T follicular helper cell (primary cell): Measurements from ENCODE around the gene GPRIN2.

ENCODE experiments used
- DNase-seq: peaks from one replicate; pipeline ENCODE4 v3.0.0-alpha.2; 2020; ENCODE audit warnings: low read depth

Gene GPRIN2

GRCh38 chr10:46549171-46550075 lies 7.0 kb downstream of the GPRIN2 start:
- no peak for DNase-seq

DNA sequence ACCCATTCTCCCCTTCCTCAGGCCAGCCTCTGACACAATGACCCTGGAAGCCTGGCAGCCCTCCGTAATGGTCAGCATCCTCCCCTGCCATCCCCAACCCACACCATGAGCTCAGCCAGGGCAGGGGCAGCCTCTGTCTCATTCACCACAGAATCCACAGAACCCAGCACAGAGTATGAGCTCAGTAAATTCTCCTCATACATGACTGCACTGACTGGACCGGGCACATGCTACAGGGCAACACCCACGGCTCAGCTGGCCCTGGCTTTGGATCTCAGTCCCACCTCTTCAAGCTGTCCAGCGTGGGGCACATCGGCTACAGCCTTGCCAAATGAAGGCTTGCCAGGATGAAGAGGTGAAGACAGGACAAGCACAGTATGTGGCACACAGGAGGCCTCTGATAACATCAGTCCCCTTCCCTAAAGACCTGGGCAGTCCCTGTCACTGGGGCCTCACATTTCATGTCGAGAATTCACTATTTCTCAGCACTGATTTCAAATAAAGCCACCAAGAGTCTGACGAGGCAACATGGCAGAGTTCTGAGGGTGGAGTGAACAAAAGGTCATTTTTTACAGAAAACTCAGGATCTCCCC lies 7.9 kb downstream of the GPRIN2 start:
- DNase-seq: no peak

DNA sequence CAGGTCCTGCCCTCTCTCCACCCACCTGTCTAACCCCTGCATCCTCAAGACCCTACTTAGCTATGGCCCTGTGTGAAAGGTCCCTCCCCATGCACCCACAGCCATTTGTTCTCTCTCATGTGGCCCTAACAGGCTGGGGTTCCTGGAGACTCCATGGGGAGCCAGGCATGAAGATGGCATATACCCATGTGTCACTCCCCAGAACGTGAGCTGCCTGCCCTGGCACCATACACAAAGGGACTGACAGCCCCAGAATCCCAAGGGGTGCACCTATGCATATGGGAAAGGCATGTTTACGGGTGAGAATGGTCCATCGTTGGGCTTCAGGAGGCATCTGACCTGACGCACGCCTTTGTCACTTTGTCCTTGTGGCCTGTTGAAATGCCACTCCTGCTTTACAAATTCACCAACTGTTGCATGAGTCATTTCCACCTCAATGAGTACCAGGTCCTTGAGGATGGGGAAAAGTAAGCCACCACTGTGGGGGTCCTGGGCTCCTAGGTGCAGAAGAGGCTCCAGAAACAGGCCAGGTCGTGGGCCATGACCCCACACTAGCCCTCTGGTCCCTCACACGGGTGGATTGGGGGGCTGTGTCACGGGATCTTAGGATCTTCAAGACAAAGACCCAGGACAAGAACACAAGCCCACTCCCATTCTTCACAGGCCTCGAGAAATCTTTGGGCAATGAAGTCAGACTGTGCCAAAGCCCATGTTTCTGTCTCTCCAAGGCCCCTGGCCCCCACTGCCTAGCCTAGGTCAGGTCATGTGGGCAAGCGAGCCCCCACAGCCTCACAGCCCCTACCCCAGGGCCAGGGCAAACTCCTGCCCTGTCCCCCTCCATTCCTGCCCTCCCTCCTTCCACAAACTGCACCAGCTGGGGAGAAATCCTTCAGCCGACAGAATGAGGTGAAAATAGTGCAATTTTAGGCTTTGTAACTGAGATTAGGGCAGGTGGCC lies 8.6 kb downstream of the GPRIN2 start:
- DNase-seq: no peak

DNA sequence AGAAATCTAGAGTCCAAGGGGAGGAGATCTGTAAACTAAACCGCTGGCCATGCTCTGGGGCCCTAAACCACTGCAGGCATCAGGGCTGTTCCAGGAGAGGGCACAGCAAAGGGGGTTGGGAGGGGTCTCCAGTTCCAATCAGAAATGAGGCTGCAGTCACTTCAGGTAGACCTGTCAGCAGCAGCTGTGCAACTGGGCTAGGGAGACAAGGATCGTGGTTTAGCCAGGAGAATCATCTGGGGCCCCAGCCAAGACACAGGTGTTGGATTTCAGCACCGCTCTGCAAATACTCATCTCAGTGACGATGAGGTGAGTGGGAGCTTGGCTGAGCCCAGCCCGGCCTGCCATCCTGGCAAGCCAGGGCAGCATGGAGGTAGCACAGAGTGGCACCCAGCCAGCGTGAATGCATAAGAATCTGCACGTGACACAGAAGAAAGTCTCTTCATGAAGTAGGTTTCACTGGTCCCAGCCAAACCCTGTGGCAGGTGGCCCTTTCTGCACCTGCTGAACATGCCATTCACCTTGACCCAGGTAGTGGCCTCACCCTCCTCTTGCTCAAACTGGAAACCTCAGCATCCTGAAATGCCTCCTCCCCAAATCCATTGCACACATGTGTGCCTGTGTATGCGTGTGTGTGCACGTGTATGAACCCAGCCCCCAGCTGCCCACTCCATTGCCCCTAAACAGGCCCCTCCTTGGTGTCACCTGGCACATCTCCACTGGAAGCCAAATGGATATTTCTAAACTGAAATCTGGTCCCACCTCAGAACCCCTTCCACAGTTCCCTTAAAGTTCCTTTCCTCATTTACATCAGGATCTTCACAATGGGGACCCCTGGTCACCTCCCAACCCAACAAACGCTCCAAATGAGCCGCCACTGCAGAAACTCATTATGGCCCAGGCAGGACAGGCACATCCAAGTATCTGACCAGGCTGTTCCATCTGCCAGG lies 9.6 kb downstream of the GPRIN2 start:
- DNase-seq: no peak

- no peak for DNase-seq
Observed at GRCh38 chr10:46545861-46546590, 10.4 kb downstream of the GPRIN2 start.

DNA sequence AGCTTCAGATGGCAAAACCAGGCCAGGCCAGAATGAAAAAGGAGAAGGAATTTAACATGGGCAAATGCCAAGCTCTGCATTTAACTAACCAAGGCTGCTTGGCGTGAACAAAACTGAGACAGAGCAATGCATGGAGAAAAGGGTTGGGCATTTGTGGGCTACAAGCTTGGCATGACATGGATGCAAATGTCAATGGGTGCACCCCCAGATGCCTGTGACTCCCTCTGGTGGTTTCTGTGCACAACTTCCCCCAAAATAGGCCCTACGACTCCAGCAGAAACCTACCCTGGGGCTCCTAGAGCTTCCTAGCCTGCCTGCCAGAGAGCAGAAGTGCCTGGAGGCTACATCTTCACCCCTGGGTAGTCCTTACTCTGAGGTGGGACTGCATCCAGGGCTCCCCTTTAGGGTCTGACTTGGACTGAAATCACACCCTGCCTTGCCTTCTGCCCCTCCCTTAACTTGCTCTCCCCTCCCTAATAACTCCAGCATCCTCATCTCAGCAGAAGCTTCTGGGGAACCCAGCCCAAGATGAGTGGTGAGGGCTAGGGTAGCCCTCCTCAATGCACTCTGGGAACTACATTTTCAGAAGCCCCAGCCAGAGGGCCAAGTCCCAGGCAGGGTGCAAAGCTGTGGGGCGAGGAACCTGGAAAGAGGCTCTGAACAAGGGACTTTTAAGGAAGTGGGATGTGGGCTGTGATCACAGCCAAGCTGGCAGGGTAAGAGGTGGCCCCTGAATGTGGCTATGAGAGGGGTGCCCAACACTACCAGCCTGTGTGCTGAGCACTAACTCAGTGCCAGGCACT lies 11.3 kb downstream of the GPRIN2 start:
- no peak for DNase-seq

GRCh38 chr10:46543466-46544377 lies 12.7 kb downstream of the GPRIN2 start:
- no peak for DNase-seq

DNA sequence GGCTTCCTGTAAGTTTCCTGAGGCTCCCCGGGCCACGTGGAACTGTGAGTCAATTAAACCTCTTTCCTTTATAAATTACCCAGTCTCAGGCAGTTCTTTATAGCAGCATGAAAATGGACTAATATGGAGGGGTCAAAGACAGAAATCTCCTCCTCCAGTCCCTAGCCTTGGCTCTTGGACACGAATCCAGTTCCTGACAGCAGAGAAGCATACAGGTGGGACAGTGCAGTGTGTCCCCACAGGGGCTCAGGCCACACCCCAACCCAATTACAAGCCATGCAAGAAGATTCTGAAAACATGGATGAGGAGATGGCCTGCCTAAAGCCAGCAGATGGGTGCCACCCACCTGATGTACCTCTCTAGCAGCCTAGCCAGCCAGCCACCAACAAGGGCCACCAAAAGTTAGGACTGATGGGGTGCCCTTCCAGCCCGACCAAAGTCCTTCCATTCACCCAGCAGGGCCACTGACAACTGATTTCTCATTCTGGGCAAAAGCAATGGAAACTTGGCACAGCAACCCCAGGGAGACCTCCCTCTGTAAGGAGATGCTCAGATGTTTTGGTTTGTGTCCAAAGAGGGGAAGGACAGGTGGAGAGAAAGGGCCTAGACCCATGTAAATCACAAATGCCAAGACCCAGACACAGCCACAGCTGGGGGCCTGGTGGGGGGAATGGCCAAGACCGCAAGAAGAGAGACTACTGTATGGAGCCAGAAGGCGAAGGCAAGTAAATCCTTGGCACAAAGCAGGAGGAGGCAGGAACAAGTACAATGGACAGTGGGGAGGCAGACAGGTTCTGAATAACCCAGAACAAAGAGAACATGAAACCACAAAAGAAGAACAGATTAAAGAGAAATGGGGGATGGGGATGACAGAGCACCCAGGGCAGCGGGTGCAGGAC lies 13.6 kb downstream of the GPRIN2 start:
- no peak for DNase-seq

GRCh38 chr10:46541735-46542566 lies 14.5 kb downstream of the GPRIN2 start:
- no peak for DNase-seq

- no peak for DNase-seq
Observed at GRCh38 chr10:46541017-46541661, 15.3 kb downstream of the GPRIN2 start.

DNA sequence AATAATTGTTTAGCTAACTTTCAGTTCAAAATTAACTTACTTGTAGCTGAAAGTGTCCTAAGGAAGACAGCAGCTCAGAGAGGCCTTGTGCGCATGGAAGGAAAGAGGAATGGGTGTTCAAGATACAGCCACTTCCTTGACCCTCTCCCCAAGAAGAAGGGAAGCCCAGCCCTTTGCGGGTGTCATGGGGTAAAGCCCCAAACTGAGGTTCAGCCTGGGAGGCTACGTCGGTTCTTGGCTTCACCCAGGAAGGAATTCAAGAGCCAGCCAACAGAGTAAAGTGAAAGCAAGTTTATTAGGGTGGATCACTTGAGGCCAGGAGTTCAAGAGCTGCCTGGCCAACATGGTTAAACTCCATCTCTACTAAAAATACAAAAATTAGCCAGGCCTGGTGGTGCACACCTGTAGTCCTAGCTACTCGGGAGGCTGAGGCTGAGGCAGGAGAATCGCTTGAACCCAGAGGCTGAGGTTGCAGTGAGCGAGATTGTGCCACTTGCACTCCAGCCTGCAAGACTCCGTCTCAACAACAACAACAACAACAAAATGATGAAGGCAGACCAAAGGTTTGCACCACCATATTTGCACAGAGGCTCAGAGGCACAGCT lies 15.9 kb downstream of the GPRIN2 start:
- DNase-seq: no peak

DNA sequence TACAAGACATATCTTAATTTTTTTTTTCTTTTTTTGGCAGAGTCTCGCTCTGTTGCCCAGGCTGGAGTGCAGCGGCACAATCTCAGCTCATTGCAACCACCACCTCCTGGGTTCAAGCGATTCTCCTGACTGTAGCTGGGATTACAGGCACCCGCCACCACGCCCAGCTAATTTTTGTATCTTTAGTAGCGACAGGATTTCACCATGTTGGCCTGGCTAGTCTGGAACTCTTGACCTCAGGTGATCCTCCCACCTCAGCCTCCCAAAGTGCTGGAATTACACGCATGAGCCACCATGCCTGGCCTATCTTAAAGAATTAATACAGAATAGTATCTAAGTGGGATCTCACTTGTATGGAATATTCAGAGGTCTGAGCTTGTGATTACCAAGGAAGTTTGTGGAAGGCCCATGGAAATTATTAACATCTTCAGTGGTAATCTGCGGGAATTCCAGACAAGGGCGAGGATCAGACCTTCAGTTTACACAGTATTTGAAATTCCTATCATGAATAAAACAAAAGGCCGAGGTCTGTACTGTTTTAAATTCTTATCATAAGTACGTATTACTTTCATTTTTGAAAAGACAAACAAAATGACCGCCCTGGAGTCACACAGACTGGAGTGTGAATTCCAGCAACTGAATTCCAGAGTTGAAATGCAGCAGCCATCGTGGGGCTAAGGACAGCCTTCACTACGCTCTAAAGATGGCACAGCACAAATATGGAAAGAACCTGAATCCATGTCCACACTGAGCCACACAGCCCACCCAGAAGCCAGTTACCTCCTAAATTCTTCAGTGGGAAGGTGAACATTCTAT lies 16.7 kb downstream of the GPRIN2 start:
- no peak for DNase-seq

DNA sequence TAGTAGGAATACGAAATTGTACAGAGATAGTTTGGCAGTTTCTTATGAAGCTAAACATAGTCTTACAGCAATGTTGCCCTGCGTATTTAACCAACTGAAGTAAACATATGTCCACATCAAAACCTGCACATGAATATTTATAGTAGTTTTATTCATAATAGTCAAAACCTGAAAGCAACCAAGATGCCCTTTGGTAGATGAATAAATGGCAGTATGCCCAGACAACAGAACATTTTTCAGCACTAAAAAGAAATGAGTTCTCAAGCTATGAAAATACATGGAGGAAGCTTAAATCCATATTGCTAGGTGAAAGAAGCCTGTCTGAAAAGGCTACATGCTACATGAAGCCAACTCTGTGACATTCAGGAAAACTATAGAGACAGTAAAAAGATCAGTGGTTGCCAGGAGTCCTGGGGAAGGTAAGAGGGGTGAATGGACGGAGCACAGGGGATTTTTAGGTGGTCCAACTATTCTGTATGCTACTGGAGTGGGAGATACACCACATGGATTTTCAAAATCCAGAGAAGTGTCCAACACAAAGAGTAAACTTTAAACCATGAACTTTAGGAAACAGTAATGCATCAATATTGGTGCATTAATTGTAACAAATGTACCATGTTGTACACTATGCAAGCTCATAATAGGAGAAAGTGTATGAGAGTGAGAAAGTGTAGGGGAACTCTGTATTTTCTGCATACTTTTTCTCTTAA lies 17.6 kb downstream of the GPRIN2 start:
- no peak for DNase-seq

- DNase-seq: no peak
Observed at GRCh38 chr10:46538155-46538554, 18.3 kb downstream of the GPRIN2 start.
